ENCODE results near the gene KCNN1.

The KCNN1 gene

GRCh38 chr19:18045307-18046050, 78.6 kb downstream of the KCNN1 start:
- Histone ChIP-seq H4K91ac (ENCODE audit: low read depth, low read length, poor library complexity) (no peak overlapping the region), H3K18ac (ENCODE audit: low read length) (peak overlapping the region; percentile 78), H3K14ac (ENCODE audit: low read length) (peak overlapping the region; percentile 17), H3K4me1 (ENCODE audit: control insufficient read depth in 2 of 2, insufficient read depth in 1 of 2, low read depth in 1 of 2, low read length in 2 of 2) (peaks cover 0 to 3% of the 10 kb centered on the region in 2 donors), H3K4me2 (ENCODE audit: insufficient read depth, low read length, poor library complexity, severe bottlenecking) (peak overlapping the region; percentile 14), H2BK15ac (ENCODE audit: low read length) (peak overlapping the region; percentile 56), H3K4ac (ENCODE audit: low read length) (no peak overlapping the region), H3K36me3 (replicated peaks in 1 of 2; ENCODE audit: control insufficient read depth in 2 of 2, insufficient read depth in 2 of 2, low read length in 2 of 2) (no peaks in the 10 kb centered on the region), H3K27ac (replicated peaks; ENCODE audit: low read length) (no peak overlapping the region), H3K23ac (ENCODE audit: low read depth, low read length, poor library complexity) (peak overlapping the region; percentile 31), H2BK120ac (ENCODE audit: low read depth, low read length) (no peak overlapping the region), H2BK12ac (ENCODE audit: low read length) (no peak overlapping the region), H3K27me3 (ENCODE audit: control insufficient read depth in 3 of 3, insufficient read depth in 3 of 3, low read depth in 1 of 3, low read length in 3 of 3) (peaks cover 0 to 12% (median 2%) of the 10 kb centered on the region in 3 experiments), H4K8ac (ENCODE audit: low read depth, low read length) (no peak overlapping the region), H2BK5ac (ENCODE audit: low read length) (no peak overlapping the region), H2AK5ac (ENCODE audit: low read depth, low read length) (peak overlapping the region; percentile 64), H3K9ac (ENCODE audit: low read depth, low read length, poor library complexity) (no peak overlapping the region), H2AFZ (ENCODE audit: low read length) (peak overlapping the region; percentile 74), H3K9me3 (replicated peaks in 1 of 2; ENCODE audit: control insufficient read depth in 2 of 2, insufficient read depth in 1 of 2, low read depth in 1 of 2, low read length in 2 of 2) (peaks cover 0 to 4% of the 10 kb centered on the region in 2 donors), H3K4me3 (ENCODE audit: low read length in 2 of 2) (no peak overlapping the region), H3K79me1 (ENCODE audit: low read depth, low read length) (no peaks in the 10 kb centered on the region)
- no peak for DNase-seq (ENCODE audit: low spot score)
- WGBS, 2 donors (ENCODE audit: extremely low coverage in 2 of 2, insufficient read length in 2 of 2, insufficient replicate concordance in 1 of 2) = no CpG with 5 or more reads among the region's 7 CpGs

DNA sequence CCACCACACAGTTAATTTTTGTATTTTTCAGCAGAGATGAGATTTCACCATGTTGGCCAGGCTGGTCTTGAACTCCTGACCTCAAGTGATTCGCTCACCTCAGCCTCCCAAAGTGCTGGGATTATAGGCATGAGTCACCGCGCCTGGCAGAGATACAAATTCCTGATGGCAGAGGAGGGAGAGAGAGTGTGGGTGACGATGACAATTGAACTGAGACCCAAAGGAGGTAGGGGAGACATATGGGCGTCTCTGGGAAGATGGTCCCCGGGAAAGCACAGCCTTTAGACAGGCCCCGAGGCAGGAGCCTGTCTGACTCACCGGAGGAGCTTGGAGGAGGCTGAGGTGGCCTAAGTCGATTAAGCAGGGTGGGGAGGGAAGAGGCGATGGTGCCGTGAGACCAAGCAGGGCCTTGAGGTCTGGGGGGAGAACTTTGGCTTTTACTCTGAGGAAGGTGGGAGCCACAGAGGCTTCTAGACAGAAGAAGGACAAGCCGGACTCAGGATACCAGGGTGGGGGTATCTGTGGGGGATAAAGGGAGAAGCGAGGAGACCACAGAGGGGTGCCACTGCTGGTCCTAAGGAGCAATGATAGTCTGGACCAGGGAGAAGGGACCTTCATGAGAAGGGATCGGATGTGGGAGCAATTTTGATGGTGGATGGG, 79.3 kb downstream of the KCNN1 start:
- Histone ChIP-seq H3K9ac (ENCODE audit: low read depth, low read length, poor library complexity) (no peak overlapping the region), H2BK12ac (ENCODE audit: low read length) (no peak overlapping the region), H2AK5ac (ENCODE audit: low read depth, low read length) (no peak overlapping the region), H3K18ac (ENCODE audit: low read length) (no peak overlapping the region), H3K4ac (ENCODE audit: low read length) (no peak overlapping the region), H4K91ac (ENCODE audit: low read depth, low read length, poor library complexity) (no peak overlapping the region), H3K23ac (ENCODE audit: low read depth, low read length, poor library complexity) (no peak overlapping the region), H2BK120ac (ENCODE audit: low read depth, low read length) (no peak overlapping the region), H3K27me3 (ENCODE audit: control insufficient read depth in 3 of 3, insufficient read depth in 3 of 3, low read depth in 1 of 3, low read length in 3 of 3) (peaks cover 0 to 12% (median 2%) of the 10 kb centered on the region in 3 experiments), H3K4me1 (ENCODE audit: control insufficient read depth in 2 of 2, insufficient read depth in 1 of 2, low read depth in 1 of 2, low read length in 2 of 2) (peaks cover 0 to 3% of the 10 kb centered on the region in 2 donors), H2BK15ac (ENCODE audit: low read length) (no peak overlapping the region), H3K27ac (replicated peaks; ENCODE audit: low read length) (no peak overlapping the region), H3K14ac (ENCODE audit: low read length) (no peak overlapping the region), H2AFZ (ENCODE audit: low read length) (no peak overlapping the region), H3K79me1 (ENCODE audit: low read depth, low read length) (no peaks in the 10 kb centered on the region), H3K36me3 (replicated peaks in 1 of 2; ENCODE audit: control insufficient read depth in 2 of 2, insufficient read depth in 2 of 2, low read length in 2 of 2) (no peaks in the 10 kb centered on the region), H2BK5ac (ENCODE audit: low read length) (no peak overlapping the region), H3K4me3 (ENCODE audit: low read length in 2 of 2) (no peak overlapping the region), H3K9me3 (replicated peaks in 1 of 2; ENCODE audit: control insufficient read depth in 2 of 2, insufficient read depth in 1 of 2, low read depth in 1 of 2, low read length in 2 of 2) (no peaks in the 10 kb centered on the region), H3K4me2 (ENCODE audit: insufficient read depth, low read length, poor library complexity, severe bottlenecking) (no peak overlapping the region), H4K8ac (ENCODE audit: low read depth, low read length) (no peak overlapping the region)
- no peak for DNase-seq (ENCODE audit: low spot score)
- WGBS, 2 donors (ENCODE audit: extremely low coverage in 2 of 2, insufficient read length in 2 of 2, insufficient replicate concordance in 1 of 2) = no CpG with 5 or more reads among the region's 14 CpGs

- no peak overlapping the region for H2AK5ac ChIP-seq (ENCODE audit: low read depth, low read length)
- no peak overlapping the region for H3K18ac ChIP-seq (ENCODE audit: low read length)
- H4K8ac ChIP-seq (ENCODE audit: low read depth, low read length) = no peak overlapping the region
- H3K4me1 ChIP-seq (ENCODE audit: control insufficient read depth in 2 of 2, insufficient read depth in 1 of 2, low read depth in 1 of 2, low read length in 2 of 2) = peaks cover 0 to 3% of the 10 kb centered on the region in 2 donors
- no peaks in the 10 kb centered on the region for H3K79me1 ChIP-seq (ENCODE audit: low read depth, low read length)
- H3K27ac ChIP-seq (replicated peaks; ENCODE audit: low read length) = no peak overlapping the region
- no peak overlapping the region for H2BK5ac ChIP-seq (ENCODE audit: low read length)
- no peaks in the 10 kb centered on the region for H3K36me3 ChIP-seq (replicated peaks in 1 of 2; ENCODE audit: control insufficient read depth in 2 of 2, insufficient read depth in 2 of 2, low read length in 2 of 2)
- H3K27me3 ChIP-seq (ENCODE audit: control insufficient read depth in 3 of 3, insufficient read depth in 3 of 3, low read depth in 1 of 3, low read length in 3 of 3) = peaks cover 0 to 6% (median 2%) of the 10 kb centered on the region in 3 experiments
- H3K4ac ChIP-seq (ENCODE audit: low read length) = no peak overlapping the region
- H3K23ac ChIP-seq (ENCODE audit: low read depth, low read length, poor library complexity) = no peak overlapping the region
- H2BK15ac ChIP-seq (ENCODE audit: low read length) = no peak overlapping the region
- H3K4me3 ChIP-seq (ENCODE audit: low read length in 2 of 2) = no peak overlapping the region
- no CpG with 5 or more reads among the region's 10 CpGs for WGBS, 2 donors (ENCODE audit: extremely low coverage in 2 of 2, insufficient read length in 2 of 2, insufficient replicate concordance in 1 of 2)
- no peak overlapping the region for H2AFZ ChIP-seq (ENCODE audit: low read length)
- no peak overlapping the region for H2BK12ac ChIP-seq (ENCODE audit: low read length)
- DNase-seq (ENCODE audit: low spot score) = no peak
- H3K9me3 ChIP-seq (replicated peaks in 1 of 2; ENCODE audit: control insufficient read depth in 2 of 2, insufficient read depth in 1 of 2, low read depth in 1 of 2, low read length in 2 of 2) = no peaks in the 10 kb centered on the region
- H3K9ac ChIP-seq (ENCODE audit: low read depth, low read length, poor library complexity) = no peak overlapping the region
- no peak overlapping the region for H3K4me2 ChIP-seq (ENCODE audit: insufficient read depth, low read length, poor library complexity, severe bottlenecking)
- no peak overlapping the region for H2BK120ac ChIP-seq (ENCODE audit: low read depth, low read length)
- no peak overlapping the region for H4K91ac ChIP-seq (ENCODE audit: low read depth, low read length, poor library complexity)
- no peak overlapping the region for H3K14ac ChIP-seq (ENCODE audit: low read length)
Observed at GRCh38 chr19:18049385-18049784, 82.5 kb downstream of the KCNN1 start.
